HEK293 (cell line): ENCODE data around the gene TM6SF1.

ENCODE experiments used
- AEBP2 ChIP-seq: fragments of 450-650 bp; formaldehyde crosslinking; IDR thresholded peaks from 2 replicates; pipeline ENCODE4 v1.5.1; 2016; ENCODE audit warnings: missing biosample characterization, missing genetic modification characterization, borderline replicate concordance
- BCL11B ChIP-seq: fragments of 450-650 bp; formaldehyde crosslinking; IDR thresholded peaks from 2 replicates; pipeline ENCODE4 v1.5.1; 2016; ENCODE audit warnings: low read depth, missing biosample characterization, missing genetic modification characterization
- GLIS1 ChIP-seq: fragments of 450-650 bp; formaldehyde crosslinking; IDR thresholded peaks from 2 replicates; pipeline ENCODE4 v1.5.1; 2016; ENCODE audit warnings: missing biosample characterization, missing genetic modification characterization
- KLF16 ChIP-seq: fragments of 450-650 bp; formaldehyde crosslinking; IDR thresholded peaks from 2 replicates; pipeline ENCODE4 v1.5.1; 2017; ENCODE audit warnings: missing biosample characterization, missing genetic modification characterization
- PRDM1 ChIP-seq: fragments of 450-650 bp; formaldehyde crosslinking; IDR thresholded peaks from 2 replicates; pipeline ENCODE4; 2016; ENCODE audit warnings: missing biosample characterization, missing genetic modification characterization
- RBAK ChIP-seq: fragments of 450-650 bp; formaldehyde crosslinking; IDR thresholded peaks from 2 replicates; pipeline ENCODE4 v1.5.1; 2016; ENCODE audit warnings: missing biosample characterization, missing genetic modification characterization
- YY2 ChIP-seq: fragments of 450-650 bp; formaldehyde crosslinking; IDR thresholded peaks from 2 replicates; pipeline ENCODE4 v1.5.1; 2016; ENCODE audit warnings: missing biosample characterization, missing genetic modification characterization
- ZEB2 ChIP-seq: fragments of 450-650 bp; formaldehyde crosslinking; IDR thresholded peaks from 2 replicates; pipeline ENCODE4 v1.5.1; 2016; ENCODE audit warnings: missing biosample characterization, missing genetic modification characterization
- ZFP3 ChIP-seq: fragments of 450-650 bp; formaldehyde crosslinking; IDR thresholded peaks from 2 replicates; pipeline ENCODE4 v1.5.1; 2016; ENCODE audit warnings: low read depth, missing biosample characterization, missing genetic modification characterization
- ZFP69B ChIP-seq: fragments of 450-650 bp; formaldehyde crosslinking; IDR thresholded peaks from 2 replicates; pipeline ENCODE4 v1.5.1; 2016; ENCODE audit warnings: missing biosample characterization, missing genetic modification characterization
- ZNF112 ChIP-seq: fragments of 450-650 bp; formaldehyde crosslinking; IDR thresholded peaks from 2 replicates; pipeline ENCODE4 v1.5.0; 2017; ENCODE audit warnings: missing biosample characterization, missing genetic modification characterization
- ZNF140 ChIP-seq: fragments of 450-650 bp; formaldehyde crosslinking; IDR thresholded peaks from 2 replicates; pipeline ENCODE4 v1.5.1; 2016; ENCODE audit warnings: missing biosample characterization, missing genetic modification characterization
- ZNF146 ChIP-seq: fragments of 450-650 bp; formaldehyde crosslinking; IDR thresholded peaks from 2 replicates; pipeline ENCODE4 v1.5.1; 2016; ENCODE audit warnings: missing biosample characterization, missing genetic modification characterization
- ZNF223 ChIP-seq: fragments of 450-650 bp; formaldehyde crosslinking; IDR thresholded peaks from 2 replicates; pipeline ENCODE4 v1.5.1; 2016; ENCODE audit warnings: missing biosample characterization, missing genetic modification characterization
- ZNF473 ChIP-seq: fragments of 450-650 bp; formaldehyde crosslinking; IDR thresholded peaks from 2 replicates; pipeline ENCODE4 v1.5.1; 2017; ENCODE audit warnings: missing biosample characterization, missing genetic modification characterization
- ZNF48 ChIP-seq: fragments of 450-650 bp; formaldehyde crosslinking; IDR thresholded peaks from 2 replicates; pipeline ENCODE4 v1.5.1; 2016; ENCODE audit warnings: missing biosample characterization, missing genetic modification characterization
- ZNF529 ChIP-seq: fragments of 450-650 bp; formaldehyde crosslinking; IDR thresholded peaks from 2 replicates; pipeline ENCODE4 v1.5.1; 2017; ENCODE audit warnings: missing genetic modification characterization, missing biosample characterization; ENCODE audit not compliant: insufficient replicate concordance
- ZNF585B ChIP-seq: fragments of 450-650 bp; formaldehyde crosslinking; IDR thresholded peaks from 2 replicates; pipeline ENCODE4 v1.5.1; 2016; ENCODE audit warnings: missing biosample characterization, missing genetic modification characterization
- ZNF596 ChIP-seq: fragments of 450-650 bp; IDR thresholded peaks from 2 replicates; pipeline ENCODE4 v1.5.0; 2018; ENCODE audit warnings: missing biosample characterization, mild to moderate bottlenecking, missing genetic modification characterization, moderate library complexity
- ZNF600 ChIP-seq: fragments of 450-650 bp; formaldehyde crosslinking; IDR thresholded peaks from 2 replicates; pipeline ENCODE4 v1.5.1; 2016; ENCODE audit warnings: missing biosample characterization, missing genetic modification characterization
- ZNF610 ChIP-seq: fragments of 450-650 bp; formaldehyde crosslinking; IDR thresholded peaks from 2 replicates; pipeline ENCODE4 v1.5.1; 2016; ENCODE audit warnings: missing biosample characterization, missing genetic modification characterization, borderline replicate concordance
- ZNF621 ChIP-seq: fragments of 450-650 bp; formaldehyde crosslinking; IDR thresholded peaks from 2 replicates; pipeline ENCODE4 v1.5.1; 2017; ENCODE audit warnings: missing biosample characterization, missing genetic modification characterization
- ZNF707 ChIP-seq: fragments of 450-650 bp; formaldehyde crosslinking; IDR thresholded peaks from 2 replicates; pipeline ENCODE4 v1.5.1; 2016; ENCODE audit warnings: missing biosample characterization, missing genetic modification characterization
- ZXDB ChIP-seq: fragments of 450-650 bp; formaldehyde crosslinking; IDR thresholded peaks from 2 replicates; pipeline ENCODE4 v1.5.1; 2016; ENCODE audit warnings: missing biosample characterization, missing genetic modification characterization
- TF ChIP-seq, protein P1 (sequence below): fragments of 450-650 bp; formaldehyde crosslinking; IDR thresholded peaks from 2 replicates; pipeline ENCODE4 v1.5.1; 2016; ENCODE audit warnings: missing biosample characterization, missing genetic modification characterization
- TF ChIP-seq, protein P2 (sequence below): fragments of 450-650 bp; formaldehyde crosslinking; conservative IDR thresholded peaks from 2 replicates; pipeline ENCODE4 v1.5.1; 2016; ENCODE audit warnings: low read depth, missing biosample characterization, missing genetic modification characterization
- TF ChIP-seq, protein P3 (sequence below): fragments of 450-650 bp; formaldehyde crosslinking; IDR thresholded peaks from 2 replicates; pipeline ENCODE4 v1.5.1; 2016; ENCODE audit warnings: missing biosample characterization, missing genetic modification characterization
- TF ChIP-seq, protein P4 (sequence below): fragments of 450-650 bp; formaldehyde crosslinking; IDR thresholded peaks from 2 replicates; pipeline ENCODE4 v1.5.1; 2016; ENCODE audit warnings: missing biosample characterization, missing genetic modification characterization

TM6SF1 gene

GRCh38 chr15:83066734-83067637 lies 40.5 kb upstream of the TM6SF1 start, which contains the start of gene BTBD1 (continued):
- TF ChIP-seq, protein P1, sequence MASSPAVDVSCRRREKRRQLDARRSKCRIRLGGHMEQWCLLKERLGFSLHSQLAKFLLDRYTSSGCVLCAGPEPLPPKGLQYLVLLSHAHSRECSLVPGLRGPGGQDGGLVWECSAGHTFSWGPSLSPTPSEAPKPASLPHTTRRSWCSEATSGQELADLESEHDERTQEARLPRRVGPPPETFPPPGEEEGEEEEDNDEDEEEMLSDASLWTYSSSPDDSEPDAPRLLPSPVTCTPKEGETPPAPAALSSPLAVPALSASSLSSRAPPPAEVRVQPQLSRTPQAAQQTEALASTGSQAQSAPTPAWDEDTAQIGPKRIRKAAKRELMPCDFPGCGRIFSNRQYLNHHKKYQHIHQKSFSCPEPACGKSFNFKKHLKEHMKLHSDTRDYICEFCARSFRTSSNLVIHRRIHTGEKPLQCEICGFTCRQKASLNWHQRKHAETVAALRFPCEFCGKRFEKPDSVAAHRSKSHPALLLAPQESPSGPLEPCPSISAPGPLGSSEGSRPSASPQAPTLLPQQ (tag by site-specific recombination): peak; percentile 56; the same call in 1 of the 2 replicates
- TF ChIP-seq ZNF112 (tag by site-specific recombination) (no peak), GLIS1 (tag by site-specific recombination) (peak; percentile 78), YY2 (tag by site-specific recombination) (peak; percentile 78), ZNF140 (no peak), ZNF596 (tag by site-specific recombination) (0 out of 2 replicates have a peak, but pooled peaks have one; percentile 18), ZFP69B (tag by site-specific recombination) (no peak), BCL11B (peak; percentile 31; the same call in 1 of the 2 replicates), ZNF48 (tag by site-specific recombination) (no peak), ZEB2 (tag by site-specific recombination) (peak; percentile 74), ZNF585B (no peak), PRDM1 (tag by site-specific recombination) (no peak), ZNF223 (tag by site-specific recombination) (no peak), ZNF529 (tag by site-specific recombination) (no peak), KLF16 (tag by site-specific recombination) (peak; percentile 48; the same call in 1 of the 2 replicates), ZFP3 (tag by site-specific recombination) (no peak), ZNF610 (tag by site-specific recombination) (0 out of 2 replicates have a peak, but pooled peaks have one; percentile 47), ZNF707 (tag by site-specific recombination) (no peak), ZNF600 (tag by site-specific recombination) (0 out of 2 replicates have a peak, but pooled peaks have one; percentile 15), ZNF621 (tag by site-specific recombination) (no peak), ZNF473 (tag by site-specific recombination) (no peak), ZNF146 (no peak; the same call in 1 of the 2 replicates), ZXDB (tag by site-specific recombination) (peak; percentile 63; the same call in 1 of the 2 replicates), AEBP2 (tag by site-specific recombination) (no peak), RBAK (tag by site-specific recombination) (no peak)
- TF ChIP-seq, protein P2, sequence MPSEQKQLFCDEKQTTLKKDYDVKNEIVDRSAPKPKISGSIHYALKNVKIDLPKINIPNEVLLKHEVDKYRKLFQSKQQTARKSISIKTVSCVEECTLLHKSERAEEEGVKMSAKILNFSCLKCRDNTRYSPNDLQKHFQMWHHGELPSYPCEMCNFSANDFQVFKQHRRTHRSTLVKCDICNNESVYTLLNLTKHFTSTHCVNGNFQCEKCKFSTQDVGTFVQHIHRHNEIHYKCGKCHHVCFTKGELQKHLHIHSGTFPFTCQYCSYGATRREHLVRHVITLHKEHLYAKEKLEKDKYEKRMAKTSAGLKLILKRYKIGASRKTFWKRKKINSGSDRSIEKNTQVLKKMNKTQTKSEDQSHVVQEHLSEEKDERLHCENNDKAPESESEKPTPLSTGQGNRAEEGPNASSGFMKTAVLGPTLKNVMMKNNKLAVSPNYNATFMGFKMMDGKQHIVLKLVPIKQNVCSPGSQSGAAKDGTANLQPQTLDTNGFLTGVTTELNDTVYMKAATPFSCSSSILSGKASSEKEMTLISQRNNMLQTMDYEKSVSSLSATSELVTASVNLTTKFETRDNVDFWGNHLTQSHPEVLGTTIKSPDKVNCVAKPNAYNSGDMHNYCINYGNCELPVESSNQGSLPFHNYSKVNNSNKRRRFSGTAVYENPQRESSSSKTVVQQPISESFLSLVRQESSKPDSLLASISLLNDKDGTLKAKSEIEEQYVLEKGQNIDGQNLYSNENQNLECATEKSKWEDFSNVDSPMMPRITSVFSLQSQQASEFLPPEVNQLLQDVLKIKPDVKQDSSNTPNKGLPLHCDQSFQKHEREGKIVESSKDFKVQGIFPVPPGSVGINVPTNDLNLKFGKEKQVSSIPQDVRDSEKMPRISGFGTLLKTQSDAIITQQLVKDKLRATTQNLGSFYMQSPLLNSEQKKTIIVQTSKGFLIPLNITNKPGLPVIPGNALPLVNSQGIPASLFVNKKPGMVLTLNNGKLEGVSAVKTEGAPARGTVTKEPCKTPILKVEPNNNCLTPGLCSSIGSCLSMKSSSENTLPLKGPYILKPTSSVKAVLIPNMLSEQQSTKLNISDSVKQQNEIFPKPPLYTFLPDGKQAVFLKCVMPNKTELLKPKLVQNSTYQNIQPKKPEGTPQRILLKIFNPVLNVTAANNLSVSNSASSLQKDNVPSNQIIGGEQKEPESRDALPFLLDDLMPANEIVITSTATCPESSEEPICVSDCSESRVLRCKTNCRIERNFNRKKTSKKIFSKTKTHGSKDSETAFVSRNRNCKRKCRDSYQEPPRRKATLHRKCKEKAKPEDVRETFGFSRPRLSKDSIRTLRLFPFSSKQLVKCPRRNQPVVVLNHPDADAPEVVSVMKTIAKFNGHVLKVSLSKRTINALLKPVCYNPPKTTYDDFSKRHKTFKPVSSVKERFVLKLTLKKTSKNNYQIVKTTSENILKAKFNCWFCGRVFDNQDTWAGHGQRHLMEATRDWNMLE (tag by site-specific recombination): no peak
- TF ChIP-seq, protein P3, sequence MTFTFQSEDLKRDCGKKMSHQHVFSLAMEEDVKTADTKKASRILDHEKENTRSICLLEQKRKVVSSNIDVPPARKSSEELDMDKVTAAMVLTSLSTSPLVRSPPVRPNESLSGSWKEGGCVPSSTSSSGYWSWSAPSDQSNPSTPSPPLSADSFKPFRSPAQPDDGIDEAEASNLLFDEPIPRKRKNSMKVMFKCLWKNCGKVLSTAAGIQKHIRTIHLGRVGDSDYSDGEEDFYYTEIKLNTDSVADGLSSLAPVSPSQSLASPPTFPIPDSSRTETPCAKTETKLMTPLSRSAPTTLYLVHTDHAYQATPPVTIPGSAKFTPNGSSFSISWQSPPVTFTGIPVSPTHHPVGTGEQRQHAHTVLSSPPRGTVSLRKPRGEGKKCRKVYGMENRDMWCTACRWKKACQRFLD (tag by site-specific recombination): no peak
- TF ChIP-seq, protein P4, sequence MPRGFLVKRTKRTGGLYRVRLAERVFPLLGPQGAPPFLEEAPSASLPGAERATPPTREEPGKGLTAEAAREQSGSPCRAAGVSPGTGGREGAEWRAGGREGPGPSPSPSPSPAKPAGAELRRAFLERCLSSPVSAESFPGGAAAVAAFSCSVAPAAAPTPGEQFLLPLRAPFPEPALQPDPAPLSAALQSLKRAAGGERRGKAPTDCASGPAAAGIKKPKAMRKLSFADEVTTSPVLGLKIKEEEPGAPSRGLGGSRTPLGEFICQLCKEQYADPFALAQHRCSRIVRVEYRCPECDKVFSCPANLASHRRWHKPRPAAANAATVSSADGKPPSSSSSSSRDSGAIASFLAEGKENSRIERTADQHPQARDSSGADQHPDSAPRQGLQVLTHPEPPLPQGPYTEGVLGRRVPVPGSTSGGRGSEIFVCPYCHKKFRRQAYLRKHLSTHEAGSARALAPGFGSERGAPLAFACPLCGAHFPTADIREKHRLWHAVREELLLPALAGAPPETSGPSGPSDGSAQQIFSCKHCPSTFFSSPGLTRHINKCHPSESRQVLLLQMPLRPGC (tag by site-specific recombination): no peak
